Activated CD4-positive, alpha-beta T cell treated with anti-CD3 and anti-CD28 coated beads for 24 hours (primary cell): ENCODE data around the gene DUSP3.
"Not testable (repeated sequence)": the region's sequence is repeated elsewhere in the genome, so short reads cannot be mapped to it uniquely, and the experiment has no call there.

Experiments
- DNase-seq, 2 donors: peaks; one replicate each; pipeline ENCODE4 v3.0.0-alpha.2; 2020; ENCODE audit warnings: low read depth in 2 of 2

The DUSP3 gene

DNA sequence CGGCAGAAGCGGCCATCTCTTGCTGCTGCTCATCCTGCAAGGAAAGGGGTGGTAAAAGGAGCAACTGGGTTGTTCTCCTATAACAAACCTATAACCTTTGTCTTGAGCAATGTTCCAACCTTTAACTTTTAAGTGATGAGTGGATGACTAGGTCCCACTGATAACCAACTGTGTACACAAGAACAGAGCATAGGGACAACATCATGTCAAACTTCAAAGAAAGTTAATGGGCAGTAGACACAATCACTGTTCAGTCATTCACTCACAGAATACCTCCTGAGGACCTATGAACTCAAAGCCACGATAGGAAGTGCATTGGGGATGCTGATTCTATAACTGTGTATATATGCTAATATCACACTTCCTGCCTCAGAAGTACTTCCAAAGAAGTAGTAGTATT is 23.1 kb upstream of the DUSP3 start:
- DNase-seq = no peak

DNA sequence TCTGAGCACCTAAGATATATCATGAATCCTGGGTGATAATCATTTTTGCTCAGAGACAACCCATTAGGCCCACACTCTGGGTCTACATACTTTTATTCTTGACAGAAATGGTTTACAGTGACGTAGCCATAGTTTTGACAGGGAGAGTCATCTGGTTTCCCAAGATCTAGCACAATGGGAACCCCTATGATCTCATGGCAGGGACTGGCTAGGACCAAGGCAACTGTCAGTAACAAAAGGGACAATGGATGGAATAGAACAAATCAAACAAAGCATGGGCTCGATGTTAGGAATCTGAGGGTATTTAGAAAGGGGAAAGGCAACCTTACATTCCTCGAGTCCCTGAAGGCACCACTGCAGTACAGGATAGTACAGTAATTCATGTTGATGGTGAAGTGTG is 22.0 kb upstream of the DUSP3 start:
- no peak for DNase-seq

DNA sequence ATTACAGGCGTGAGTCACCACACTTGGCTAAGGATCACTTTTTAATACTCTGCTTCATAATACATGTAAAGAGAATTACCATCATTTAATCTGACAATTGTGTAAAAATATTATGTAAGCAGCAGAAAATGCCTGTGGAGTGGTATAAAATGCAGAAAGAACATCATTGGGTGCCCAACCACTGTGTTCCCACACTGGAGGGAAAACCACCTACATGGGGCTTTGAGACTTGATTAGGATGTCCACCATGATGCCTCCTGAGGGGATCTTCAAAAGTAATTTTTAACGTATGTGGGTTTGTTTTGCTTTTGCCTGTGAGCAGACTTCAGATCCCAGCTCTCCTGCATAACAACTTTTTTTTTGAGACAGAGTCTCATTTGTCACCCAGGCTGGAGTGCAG is 20.3 kb upstream of the DUSP3 start:
- no peak for DNase-seq

DNA sequence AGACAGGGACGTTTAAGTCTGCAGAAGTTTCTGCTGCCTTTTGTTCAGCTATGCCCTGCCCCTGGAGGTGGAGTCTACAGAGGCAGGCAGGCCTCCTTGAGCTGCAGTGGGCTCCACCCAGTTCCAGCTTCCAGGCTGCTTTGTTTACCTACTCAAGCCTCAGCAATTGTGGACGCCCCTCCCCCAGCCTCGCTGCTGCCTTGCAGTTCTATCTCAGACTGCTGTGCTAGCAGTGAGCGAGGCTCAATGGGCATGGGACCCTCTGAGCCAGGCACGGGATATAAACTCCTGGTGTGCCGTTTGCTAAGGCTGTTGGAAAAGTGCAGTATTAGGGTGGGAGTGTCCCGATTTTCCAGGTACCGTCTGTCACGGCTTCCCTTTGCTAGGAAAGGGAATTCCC is 19.2 kb upstream of the DUSP3 start:
- not testable (repeated sequence) for DNase-seq

DNA sequence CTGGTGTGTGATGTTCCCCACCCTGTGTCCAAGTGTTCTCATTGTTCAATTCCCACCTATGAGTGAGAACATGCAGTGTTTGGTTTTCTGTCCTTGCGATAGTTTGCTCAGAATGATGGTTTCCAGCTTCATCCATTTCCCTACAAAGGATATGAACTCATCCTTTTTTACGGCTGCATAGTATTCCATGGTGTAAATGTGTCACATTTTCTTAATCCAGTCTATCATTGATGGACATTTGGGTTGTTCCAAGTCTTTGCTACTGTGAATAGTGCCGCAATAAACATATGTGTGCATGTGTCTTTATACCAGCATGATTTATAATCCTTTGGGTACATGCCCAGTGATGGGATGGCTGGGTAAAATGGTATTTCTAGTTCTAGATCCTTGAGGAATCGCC is 13.9 kb upstream of the DUSP3 start:
- not testable (repeated sequence) for DNase-seq

DNA sequence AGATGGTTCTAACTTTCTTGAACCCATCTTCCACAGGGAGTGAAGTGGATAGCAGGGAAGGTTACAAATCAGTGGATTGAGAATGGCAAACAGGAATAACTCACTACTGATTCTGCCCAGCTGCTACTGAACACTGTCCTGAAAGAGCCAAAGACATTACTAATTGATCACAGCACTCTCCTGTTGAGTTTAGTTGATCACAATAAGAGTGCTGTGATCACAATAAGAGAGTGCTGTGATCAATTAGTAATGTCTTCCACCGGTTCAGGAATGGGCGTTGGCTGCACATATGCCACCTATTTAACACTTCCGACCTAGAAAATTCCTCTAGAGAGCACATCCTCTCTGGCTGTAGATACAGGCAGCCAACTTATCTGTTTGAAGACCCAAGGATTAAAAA is 12.8 kb upstream of the DUSP3 start:
- DNase-seq = no peak

DNA sequence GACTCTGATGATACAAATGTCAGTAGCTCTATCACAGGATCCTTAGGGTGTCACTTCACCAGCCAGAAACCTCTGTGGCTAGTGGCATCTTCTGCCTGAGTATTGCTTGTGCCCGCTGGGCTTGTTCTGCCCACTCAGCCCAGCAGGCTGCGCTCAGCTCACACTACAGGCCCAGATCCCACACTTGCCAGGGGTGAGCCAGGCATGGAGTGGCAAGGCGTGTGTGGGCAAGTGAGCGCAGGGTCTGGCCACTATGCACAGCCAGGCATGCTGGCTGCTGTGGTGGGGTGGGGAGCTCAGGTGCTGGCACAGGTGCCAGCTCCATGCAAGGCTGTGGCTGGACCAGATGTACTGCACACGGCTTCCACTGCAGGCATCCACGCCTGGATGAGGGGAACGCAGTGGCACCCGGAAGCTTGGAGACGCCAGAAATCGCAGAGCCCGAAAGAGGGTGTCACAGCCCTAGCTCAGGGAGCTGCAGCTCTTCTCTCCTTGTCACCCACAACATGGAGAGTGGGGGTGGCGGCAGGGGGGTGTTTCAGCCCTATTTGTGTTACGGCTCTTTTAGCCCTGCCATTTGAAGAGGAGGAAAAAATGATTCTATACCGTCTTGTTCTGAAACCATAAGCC is 11.6 kb upstream of the DUSP3 start:
- no peak for DNase-seq

DNA sequence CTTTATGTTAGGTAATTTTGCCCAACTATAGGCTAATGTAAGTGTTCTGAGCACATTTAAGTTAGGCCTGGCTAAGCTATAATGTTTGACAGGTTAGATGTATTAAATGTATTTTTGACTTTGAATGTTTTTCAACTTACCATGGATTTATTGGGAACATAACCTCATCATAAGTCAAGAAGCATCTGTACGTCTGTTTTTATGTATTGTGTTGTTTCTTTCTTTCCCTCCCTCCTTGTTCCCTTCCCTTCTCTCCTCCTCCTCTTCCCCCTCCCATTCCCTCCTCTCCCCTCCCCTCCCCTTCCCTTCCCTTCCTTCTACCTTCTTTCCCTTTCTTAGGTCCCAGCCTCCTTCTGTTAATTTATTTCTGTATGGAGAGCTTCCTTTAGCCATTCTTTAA is 10.7 kb upstream of the DUSP3 start:
- no peak for DNase-seq

DNA sequence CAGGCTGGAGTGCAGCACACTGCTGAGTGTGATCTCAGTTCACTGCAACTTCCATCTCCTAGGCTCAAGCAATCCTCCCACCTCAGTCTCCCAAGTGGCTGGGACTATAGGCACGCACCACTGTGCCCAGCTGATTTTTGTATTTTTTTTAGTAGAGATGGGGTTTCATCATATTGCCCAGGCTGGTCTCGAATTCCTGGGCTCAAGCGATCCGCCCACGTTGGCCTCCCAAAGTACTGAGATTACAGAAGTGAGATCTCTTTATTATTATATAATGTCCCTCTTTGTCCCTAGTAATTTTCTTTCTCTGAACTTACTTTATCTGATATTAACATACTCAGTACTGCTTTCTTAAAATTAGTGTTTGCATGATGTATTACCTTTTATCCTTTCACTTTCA is 9.8 kb upstream of the DUSP3 start:
- DNase-seq = no peak

DNA sequence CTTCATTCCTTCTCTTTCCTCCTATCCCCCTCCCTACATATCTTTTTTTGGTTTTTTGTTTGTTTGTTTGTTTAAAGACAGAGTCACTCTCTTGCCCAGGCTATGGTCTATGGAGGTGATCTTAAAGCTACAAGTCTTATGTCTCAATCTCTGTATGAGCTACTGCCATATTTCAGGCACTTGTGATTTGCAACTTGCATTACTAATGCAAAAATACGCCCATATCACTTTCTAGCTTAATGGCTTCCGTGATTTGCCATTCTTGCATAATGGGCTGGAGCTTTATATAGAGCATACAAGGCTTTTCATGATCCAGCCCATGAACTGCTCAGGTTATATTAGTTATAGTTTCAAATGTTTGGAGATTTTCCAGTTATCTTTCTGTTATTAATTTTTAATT is 9.0 kb upstream of the DUSP3 start:
- no peak for DNase-seq

DNA sequence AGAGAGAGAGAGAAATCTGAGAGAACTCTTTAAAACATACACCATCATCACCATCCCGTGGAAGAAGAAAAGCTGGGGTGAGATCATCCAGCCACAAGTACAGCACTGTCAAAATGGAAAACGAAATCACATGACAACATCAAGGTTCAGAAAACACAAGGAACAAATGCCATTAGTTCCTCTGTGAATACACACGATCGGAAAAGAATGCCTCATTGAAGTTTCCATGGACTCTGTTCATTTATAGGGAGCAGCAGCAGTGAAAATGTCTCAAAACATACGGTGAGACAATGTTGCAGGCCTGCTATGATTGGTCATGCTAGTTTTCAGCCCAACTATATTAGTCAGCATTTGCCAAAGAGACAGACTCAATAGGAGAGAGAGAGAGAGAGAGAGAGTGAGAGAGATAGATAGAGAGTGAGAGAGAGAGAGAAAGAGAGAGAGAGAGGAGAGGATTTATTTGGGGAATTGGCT is 5.9 kb upstream of the DUSP3 start:
- no peak for DNase-seq

DNA sequence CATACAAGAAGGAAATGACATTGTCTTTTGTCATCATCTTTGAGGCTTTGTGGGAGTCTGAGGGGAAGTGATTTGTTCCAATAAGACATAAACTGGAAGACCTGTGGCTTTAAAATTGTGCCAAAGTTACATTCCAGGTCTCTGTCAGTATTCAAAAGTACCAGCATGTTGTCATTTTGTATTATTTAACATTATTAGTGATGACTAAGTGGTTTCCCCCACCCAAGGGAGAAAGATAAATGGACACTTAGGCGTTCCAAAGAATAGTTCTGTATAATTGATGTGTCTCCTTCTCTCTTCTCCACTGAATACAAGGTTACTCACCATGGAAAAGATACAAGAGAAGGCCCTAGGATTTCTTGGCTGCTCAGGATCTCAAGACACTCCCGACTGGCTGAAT is 5.3 kb upstream of the DUSP3 start:
- DNase-seq = no peak

DNA sequence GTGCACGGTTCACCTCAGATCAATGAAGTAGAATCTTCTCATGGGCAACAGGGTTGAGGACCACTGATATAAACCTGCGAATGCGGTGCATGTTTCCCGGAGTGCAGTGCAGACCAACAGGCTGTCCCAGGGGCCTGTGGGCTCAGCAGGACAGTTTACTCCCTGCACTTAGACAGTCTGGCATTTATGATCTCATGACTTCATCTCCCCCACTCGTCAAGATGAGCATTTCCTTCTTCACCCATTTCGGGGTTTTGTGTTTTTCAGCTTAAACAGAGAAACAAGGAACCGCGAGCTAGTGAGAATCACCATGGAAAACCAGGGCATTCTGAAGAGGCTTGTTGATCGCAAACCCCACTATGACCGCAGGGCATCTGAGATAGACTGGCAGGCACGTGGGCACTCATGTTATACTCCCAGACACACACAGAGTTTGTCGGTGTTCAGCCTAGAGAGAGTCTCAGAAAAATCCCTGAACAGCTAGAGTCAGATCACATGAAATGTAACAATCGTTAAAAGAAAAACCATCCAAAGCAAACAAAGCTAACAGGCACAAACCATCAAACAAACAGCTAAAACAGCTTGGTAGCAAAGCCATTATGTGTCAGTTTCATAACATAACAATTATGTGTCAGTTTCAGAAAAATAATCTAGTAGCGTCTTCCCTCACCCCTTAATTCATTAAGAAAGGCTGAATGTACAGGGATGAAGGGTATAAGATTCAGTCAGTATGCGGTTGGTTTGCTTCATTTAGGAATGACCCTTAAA is 4.3 kb upstream of the DUSP3 start:
- no peak for DNase-seq

DNA sequence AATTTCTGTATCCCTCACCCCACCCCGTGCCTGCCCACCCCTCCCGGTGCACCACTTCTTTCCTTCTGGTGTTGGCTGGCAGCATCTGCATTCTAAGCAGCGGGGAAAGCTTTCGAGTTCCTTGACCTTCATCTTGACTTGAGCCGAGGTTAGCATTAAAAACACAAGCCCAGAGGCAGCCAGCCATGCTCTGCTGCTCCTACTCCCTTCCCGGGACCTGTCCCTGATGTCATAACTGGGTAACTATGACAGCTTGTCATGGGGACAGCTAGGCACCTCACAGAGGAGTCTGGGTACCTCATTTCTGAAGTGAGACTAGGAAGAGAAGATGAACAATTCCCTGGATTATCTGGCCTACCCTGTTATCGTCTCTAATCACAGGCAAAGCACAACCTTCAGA is 1.4 kb upstream of the DUSP3 start, which contains the start of gene CFAP97D1:
TSS of gene CFAP97D1 (plus strand) at position 301 of the 400 bp plus-strand sequence. CDS start at position 329, 28 bp downstream.
- no peak for DNase-seq

DNA sequence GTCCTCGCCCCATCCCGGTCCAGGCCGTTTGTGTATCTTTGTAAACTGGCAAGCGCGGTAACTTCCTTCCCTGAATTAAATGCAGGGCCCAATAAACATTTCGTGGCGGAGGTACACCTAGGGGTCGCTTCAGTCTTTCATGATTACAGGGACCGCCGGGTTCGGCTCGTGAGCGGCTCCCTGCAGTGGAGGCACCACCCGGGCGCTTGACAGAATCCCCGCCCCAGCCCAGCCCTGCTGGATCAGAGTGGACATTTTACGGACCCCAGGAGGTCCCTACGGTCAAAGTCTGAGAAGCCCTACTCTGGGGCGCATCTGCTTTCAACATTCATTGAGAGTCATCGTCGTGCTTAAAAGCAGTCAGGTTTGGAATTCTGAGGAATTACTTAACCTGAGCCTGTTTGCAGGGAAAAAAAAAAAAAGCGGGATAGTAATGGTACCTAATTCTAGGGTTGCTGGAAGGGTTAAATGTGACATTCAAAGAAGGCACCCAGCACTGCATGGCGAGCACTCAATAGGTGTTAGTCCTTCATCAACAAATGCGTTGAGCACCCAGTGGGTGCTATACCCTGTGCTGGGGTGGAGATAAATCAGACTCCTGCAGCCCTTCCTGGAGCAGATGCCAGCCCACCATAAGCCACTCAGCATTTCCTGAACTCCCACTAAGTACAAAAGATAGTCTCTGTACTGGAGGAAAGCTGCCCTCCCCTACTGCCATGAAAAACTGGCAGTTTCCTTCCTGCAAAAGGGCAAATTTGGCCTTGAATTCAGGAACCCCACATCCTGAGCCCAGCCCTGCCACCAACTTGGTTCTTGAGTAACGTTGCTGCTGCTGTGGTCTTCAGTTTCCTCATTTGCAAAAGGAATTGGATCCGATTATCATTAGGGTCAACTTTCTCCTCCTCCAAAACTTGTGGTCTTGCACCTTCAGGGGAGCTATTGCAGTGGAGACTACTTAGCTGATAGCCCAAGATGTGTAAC is 658 bp upstream of the DUSP3 start:
- DNase-seq = no peak

DNA sequence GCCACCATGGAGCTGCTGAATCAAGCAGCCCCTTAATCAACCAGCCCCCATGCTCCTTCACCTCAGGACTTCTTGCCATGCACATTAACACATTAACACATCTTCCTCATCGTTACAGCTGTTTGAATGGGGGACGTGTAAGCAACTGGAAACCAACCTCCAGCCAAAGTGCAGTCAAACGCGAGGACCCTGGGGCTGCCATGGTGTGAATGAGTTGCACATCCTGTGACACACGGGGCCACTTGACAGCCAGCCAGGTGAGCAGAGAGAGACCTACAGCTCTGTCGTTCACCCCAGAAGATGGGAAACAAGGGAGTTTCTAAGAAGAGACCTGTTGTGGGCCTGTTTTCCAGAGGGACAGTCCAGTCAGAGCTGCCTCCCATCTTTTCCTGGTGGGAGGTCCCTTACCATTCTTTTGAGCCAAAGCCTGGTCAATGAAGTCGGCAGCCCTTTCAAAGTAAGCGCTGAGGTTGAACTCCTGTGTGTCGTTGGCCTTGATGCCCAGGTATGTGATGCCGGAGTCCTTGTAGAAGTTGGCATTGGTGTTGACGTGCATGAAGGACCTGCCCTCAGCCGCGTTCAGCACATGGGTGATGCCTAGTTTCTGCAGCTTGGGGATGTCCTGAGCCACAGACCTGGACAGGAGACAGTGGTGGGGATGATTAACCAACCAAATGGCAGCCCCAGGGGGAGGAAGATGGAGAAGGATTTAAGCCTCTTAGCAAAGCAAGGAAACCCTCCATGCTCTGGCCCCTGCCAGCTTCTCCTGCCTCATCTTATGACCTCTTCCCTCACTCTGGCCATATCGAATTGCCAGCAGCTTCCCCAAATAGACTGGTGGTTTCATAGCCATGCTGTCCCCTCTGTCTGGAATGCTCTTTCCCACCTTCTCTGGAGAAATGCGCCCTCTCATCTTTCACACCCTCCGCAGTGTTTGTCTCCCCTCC is 4.2 kb downstream of the DUSP3 start:
- no peak for DNase-seq

DNA sequence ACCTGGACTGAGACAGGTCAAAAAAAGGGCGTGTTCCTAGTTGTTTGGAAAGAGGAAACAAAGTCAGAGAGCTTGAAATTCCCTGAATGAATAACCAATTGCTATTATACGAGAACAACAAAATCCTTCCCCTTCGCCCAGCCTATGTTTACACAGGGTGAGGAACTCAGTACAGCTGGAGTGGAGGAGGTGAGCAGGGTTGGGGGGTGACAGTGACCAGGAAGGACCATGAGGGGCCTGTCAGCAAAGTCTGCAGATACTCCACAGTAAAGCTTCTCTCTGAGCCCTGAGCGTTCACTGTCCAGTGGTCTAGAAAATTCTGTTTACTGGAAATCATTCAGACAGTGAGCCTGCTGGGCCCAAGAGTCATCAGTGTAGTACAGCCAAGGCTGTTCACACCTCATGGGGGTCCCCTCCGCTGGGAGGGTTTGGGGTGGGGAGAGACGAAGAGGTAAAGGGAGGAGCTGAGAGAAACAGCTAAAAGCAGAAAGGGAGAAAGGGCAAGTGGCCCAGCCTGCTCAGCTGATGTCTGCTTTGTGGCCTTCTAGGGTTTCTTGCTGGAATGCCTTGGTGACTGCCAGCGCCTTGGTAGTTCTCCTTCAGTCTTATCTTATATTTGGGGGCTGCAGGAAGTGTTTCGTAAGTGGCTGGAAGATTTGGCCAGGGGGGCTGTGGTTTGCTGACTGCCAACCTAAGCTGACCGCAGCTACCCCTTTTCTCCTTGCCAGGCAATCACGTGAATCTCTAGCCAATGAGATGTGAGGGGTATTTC is 5.7 kb downstream of the DUSP3 start:
- DNase-seq = no peak

DNA sequence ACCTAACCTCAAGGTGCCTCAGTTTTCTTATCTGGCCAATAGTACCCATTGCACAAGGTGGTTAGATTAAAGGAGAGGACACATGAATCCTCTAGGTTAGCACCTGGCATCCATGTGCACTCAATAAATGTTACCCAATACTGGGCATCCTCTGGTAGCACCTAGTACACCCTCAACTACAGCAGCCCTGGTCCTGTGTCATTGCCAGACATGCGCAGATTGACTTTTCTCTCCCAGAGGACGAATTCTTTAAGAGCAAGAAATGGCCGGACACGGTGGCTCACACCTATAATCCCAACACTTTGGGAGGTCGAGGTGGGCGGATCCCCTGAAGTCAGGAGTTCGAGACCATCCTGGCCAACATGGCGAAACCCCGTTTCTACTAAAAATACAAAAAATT is 7.3 kb downstream of the DUSP3 start:
- no peak for DNase-seq

DNA sequence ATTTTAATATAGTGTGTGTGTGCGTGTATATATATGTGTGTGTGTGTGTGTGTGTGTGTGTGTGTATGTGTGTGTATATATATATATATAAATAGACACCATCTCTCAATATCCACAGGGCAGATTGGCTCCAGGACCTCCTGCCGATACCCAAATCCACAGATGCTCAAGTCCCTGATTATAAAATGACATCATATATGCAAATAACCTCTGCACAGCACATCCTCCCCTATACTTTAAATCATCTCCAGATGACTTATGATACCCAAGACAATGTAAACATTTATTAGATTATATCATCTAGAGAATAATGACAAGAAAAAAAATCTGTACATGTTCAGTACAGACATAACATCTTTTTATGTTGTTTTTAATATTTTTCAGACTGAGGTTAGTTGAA is 7.8 kb downstream of the DUSP3 start:
- DNase-seq = no peak

DNA sequence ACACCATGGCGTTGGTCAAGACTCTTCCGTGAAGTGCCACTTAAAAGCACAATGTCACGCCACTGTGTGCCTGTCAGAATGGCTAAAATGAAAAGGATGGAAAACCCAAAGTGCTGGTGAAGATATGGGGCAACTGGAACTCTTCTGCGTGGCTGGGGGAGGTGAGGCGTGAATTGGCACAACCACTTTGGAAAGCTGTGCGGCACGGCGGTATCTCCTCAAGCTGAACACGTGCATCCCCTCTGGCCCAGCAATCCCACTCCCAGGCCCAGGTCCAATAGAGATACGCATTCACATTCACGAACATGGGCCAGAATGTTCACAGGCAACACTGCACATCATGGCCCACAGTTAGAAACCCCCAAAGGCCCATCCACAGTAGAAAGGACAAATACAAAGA is 8.9 kb downstream of the DUSP3 start:
- DNase-seq = no peak
